ENCODE data around the gene LARP6. TPM values are rescaled to one million over a fixed set of nuclear protein-coding genes. Genes with fewer than 3 reads are reported as not detected.

LARP6 gene
- total and polyA plus RNA-seq, 2 experiments from 2014 or later = 20.0 to 22.4 TPM

- no peak for TF ChIP-seq ZNF462 (CRISPR knock-in tag; IDR thresholded peaks at IDR 0.05)
- no peak for TF ChIP-seq ETS1 (IDR thresholded peaks at IDR 0.05)
- TF ChIP-seq CREB1 (CRISPR knock-in tag; IDR thresholded peaks at IDR 0.05; ENCODE audit: low read depth) = no peak
- no peak for TF ChIP-seq STAT1 (IDR thresholded peaks at IDR 0.05; ENCODE audit: unreplicated experiment)
- no peak for TF ChIP-seq CTCF (conservative IDR thresholded peaks at IDR 0.05; ENCODE audit: low read depth in 2 of 2)
Observed at GRCh38 chr15:70830615-70831014, 23.3 kb downstream of the LARP6 start (continued).

Data from GM23338 (cell line).